ENCODE data around the gene ZDHHC5.
A peak's percentile ranks its signal among the peaks of the same experiment; 100 is the strongest.
"Not testable (repeated sequence)": the region's sequence is repeated elsewhere in the genome, so short reads cannot be mapped to it uniquely, and the experiment has no call there.

The ZDHHC5 gene

GRCh38 chr11:57667117-57667735, 688 bp upstream of the ZDHHC5 start:
- DNase-seq (ENCODE audit: low spot score): peak; percentile 96

- peak; percentile 32 for DNase-seq (ENCODE audit: low spot score)
Measured at GRCh38 chr11:57668434-57668782, 494 bp downstream of the ZDHHC5 start.

- no peak for DNase-seq (ENCODE audit: low spot score)
Measured at GRCh38 chr11:57674251-57674650, 6.3 kb downstream of the ZDHHC5 start.

- DNase-seq (ENCODE audit: low spot score): no peak
Measured at GRCh38 chr11:57675176-57675941, 7.4 kb downstream of the ZDHHC5 start.

GRCh38 chr11:57679396-57679795, 11.5 kb downstream of the ZDHHC5 start:
- DNase-seq (ENCODE audit: low spot score): no peak

GRCh38 chr11:57680552-57680874, 12.6 kb downstream of the ZDHHC5 start:
- DNase-seq (ENCODE audit: low spot score): peak; percentile 33

GRCh38 chr11:57681168-57681567, 13.3 kb downstream of the ZDHHC5 start:
- DNase-seq (ENCODE audit: low spot score): no peak

GRCh38 chr11:57690474-57690873, 22.6 kb downstream of the ZDHHC5 start:
- DNase-seq (ENCODE audit: low spot score): not testable (repeated sequence)

GRCh38 chr11:57698843-57699365, 31.0 kb downstream of the ZDHHC5 start:
- DNase-seq (ENCODE audit: low spot score): no peak

GRCh38 chr11:57699813-57700212, 31.9 kb downstream of the ZDHHC5 start:
- DNase-seq (ENCODE audit: low spot score): no peak

- DNase-seq (ENCODE audit: low spot score): no peak
Measured at GRCh38 chr11:57700425-57700824, 32.5 kb downstream of the ZDHHC5 start.

GRCh38 chr11:57703341-57703740, 35.4 kb downstream of the ZDHHC5 start:
- no peak for DNase-seq (ENCODE audit: low spot score)

GRCh38 chr11:57704932-57705331, 37.0 kb downstream of the ZDHHC5 start:
- DNase-seq (ENCODE audit: low spot score): no peak

- not testable (repeated sequence) for DNase-seq (ENCODE audit: low spot score)
Measured at GRCh38 chr11:57705432-57705831, 37.5 kb downstream of the ZDHHC5 start.

- DNase-seq (ENCODE audit: low spot score): peak; percentile 62
Measured at GRCh38 chr11:57709802-57710367, 42.0 kb downstream of the ZDHHC5 start.

- peak; percentile 85 for DNase-seq (ENCODE audit: low spot score)
Measured at GRCh38 chr11:57711414-57712255, 43.7 kb downstream of the ZDHHC5 start, which contains the start of gene MED19. Gene MED19 (minus strand): TSS chr11:57712215. CDS start chr11:57712179, 36 bp downstream.

GRCh38 chr11:57712256-57713150, 44.6 kb downstream of the ZDHHC5 start, which contains the start of gene TMX2:
Gene TMX2 (plus strand): TSS chr11:57712593. CDS start chr11:57712619, 26 bp downstream.
- DNase-seq (ENCODE audit: low spot score): peak; percentile 96

GRCh38 chr11:57713835-57714234, 45.9 kb downstream of the ZDHHC5 start:
- DNase-seq (ENCODE audit: low spot score): no peak

GRCh38 chr11:57716726-57717125, 48.8 kb downstream of the ZDHHC5 start:
- DNase-seq (ENCODE audit: low spot score): not testable (repeated sequence)

GRCh38 chr11:57727185-57727584, 59.3 kb downstream of the ZDHHC5 start:
- no peak for DNase-seq (ENCODE audit: low spot score)

GRCh38 chr11:57728829-57729228, 60.9 kb downstream of the ZDHHC5 start:
- DNase-seq (ENCODE audit: low spot score): no peak

Data from activated CD4-positive, alpha-beta T cell treated with anti-CD3 and anti-CD28 coated beads, Interleukin-2, Interleukin-4, amounts not matched to agents 100 ng/mL and 50 ng/mL, durations not matched to agents 16 hours and 8 hours (primary cell).